ENCODE data around the gene FAM53B.

FAM53B gene

DNA sequence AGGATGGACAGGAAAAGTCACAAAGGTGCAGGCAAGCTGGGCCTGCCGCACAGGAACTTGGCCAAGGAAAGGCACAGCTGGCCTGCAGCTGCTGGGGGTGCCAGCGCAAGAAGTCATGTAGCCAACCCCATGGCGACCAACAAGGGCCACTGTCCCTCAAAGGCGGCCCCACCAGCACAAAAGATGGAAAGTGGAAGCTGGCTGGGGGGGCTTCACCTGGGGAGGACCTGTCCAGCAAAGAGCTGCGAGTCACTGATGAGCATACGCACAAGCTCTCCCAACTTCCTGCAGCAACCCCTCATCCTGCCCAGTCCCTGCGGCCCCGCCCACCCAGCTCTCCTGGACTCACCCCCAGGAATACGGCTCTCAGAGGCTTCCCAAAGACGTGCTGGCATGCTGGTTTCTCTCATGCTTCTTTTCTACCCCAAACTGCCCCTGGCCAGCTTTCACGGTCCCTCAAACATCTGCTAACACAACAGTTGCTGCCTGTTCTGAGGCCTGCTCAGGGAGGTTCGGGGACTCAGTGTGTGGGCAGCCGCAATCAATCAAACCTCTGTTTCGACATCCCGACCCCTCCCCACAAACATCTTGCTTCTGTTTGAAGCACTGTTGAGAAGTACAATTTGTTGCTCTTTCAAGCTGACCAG, 67.6 kb downstream of the FAM53B start:
- DNase-seq, result no peak

DNA sequence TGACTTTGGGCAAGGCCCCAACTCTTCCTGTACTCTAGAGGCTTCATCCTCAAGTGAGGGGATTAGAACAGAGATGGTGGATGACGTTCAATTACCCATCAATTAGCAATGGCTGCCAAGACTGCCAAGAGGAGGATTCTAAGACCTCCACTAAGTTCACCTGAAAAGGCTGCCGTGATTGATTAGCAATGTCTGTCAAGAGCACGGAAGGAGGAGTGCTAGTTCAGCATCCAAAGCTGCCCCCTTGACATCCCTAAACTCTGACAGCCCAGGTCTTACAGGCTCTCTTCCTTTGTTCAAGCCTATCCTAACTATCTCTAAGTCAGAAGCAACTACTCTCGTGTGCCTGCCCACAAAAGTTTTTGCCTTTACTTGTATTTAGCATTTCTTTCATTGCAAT, 68.4 kb downstream of the FAM53B start:
- DNase-seq, result no peak

DNA sequence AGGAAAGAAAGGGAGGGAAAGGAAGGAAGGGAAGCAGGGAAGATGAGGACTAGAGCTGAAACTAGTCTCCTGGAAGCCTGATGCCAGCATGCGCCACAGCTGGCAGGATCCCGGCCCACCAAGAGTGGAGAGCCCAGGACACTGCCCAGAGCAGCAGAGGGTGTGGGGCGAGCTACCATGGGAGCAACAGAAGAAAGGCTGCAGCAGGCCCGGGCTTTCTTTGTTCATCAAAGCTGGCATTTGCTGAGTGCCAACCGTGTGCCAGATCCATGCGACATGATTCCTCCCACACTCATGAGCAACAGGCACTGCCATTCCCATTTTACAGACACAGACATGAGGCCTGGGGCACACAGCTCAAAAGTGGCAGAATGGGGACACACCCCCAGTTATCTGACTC, 68.9 kb downstream of the FAM53B start:
- DNase-seq, result no peak

DNA sequence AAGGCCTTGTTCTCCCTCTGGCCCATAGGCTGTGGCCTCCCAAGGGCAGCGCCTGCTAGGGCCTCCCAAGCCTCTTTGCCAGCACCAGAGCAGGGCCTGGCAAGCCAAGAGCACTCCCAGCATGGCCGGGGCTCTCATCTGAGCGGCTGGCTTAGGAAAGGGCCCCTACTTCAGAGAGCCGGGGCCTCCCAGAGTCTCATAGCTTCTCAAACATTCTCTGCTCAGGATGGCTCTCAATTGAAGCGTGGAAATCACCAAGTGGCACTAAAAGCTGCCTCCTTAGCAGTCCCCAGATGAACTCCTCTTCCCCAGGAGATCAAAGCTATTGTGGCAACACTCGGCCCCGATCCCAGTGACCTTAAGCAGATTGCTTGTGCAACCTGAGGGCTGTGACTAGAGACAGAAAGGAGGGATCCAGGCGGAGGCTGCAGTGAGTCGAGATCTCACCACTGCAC, 69.4 kb downstream of the FAM53B start:
- DNase-seq, result no peak

DNA sequence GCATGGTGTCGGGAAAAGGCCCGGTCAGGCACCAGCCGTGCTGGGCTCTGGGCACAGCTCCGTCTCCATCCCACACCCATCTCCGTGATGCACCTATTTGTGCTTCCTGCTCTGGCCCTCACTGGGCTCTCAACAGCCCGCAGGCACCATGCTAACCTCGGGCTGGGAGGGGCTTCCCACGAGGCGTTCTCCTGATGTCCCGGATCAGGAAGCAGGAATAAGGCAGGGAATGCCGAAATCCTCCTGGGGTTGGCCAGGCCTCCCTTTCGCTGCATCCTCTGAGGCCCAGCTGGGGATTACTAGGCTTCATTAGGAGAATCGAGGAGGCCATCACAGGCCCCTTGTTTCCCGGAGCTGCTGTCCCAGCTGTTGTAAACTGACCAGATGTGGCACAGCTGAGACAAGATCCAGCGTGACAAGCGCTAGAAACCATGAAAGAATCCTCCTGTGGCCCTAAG, 72.0 kb downstream of the FAM53B start:
- no peak for DNase-seq

DNA sequence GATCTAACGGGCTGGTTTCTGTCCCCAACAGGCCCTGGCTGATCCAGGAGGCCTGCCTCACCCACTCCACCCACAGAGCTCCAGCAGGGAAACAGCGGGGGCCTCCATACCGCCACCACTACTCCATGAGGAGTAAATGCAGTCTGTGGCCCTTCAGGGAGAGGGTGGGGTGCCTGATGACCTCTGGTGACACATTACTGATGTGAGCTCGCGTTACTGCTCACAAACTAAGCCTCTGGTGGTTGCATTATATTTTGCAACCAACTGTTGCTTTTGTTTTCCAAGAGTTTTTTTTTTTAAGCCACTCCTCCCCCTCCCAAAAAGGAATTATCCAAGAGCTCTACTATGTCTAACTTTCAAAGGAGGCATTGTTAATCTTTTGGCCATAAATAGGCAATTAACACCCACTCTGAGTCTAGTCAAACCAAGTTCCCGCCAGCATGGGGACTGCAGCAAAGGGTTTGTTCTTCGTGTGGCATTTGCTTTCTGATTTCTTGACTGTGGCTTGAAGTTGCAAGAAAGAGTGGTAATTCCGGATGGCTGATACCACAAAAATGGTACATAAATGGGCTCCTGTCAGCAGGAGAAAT, 72.6 kb downstream of the FAM53B start:
- peak; percentile 36 for DNase-seq

DNA sequence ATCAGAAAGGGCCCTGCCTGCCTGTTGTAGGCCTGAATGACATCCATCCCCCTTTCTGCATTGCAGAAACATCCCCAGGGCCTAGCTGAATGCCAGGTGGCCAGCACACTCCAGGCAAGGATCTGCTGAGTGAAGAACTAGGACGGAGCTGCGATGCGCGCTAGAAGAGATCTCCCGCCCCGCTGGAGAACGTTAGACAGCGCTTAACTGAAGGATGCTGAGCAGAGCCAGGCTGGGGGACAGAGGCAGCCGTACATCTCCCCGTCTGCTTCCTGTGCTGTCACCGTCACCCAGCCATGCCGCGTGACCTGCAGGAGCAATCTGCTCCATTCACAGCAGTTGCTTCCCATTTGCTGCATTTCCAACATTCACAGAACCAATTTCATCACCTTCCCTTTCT, 73.3 kb downstream of the FAM53B start:
- DNase-seq, result no peak

DNA sequence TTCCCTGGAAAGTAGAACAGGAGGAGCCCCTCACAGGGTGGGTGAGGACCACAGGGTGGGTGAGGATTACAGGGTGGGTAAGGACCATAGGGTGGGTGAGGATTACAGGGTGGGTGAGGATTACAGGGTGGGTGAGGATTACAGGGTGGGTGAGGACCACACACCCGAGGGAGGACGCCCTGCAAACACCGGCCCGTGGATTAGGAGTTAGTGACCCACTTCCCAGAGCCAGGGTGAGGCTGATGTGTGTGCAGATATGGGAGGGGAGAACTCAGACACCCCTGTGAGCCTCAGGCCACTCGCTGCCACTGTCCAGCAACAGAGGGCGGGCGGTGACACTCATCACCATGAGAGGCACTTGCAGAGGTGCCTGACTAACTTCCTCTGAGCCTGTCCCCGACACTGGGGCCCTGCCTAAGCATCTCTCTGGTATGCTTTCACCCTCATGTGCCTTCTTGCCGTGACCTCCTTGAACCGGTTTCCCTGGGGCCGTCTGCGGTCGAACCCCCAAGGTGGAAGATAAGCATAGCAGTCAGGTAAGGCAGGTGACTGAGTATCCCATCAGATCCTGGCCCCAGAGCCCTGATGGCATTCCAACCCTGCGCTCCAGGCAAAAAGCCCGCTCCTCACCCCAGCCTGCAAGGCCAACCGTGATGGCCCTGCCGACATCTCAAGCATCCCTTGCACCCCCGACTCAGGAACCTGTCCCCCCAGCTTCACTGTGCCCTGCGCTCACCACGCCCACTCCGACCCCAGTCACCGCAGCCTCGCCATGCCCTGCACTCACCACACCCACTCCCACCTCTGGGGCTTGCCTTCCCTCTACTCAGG, 74.1 kb downstream of the FAM53B start:
- DNase-seq, result no peak

DNA sequence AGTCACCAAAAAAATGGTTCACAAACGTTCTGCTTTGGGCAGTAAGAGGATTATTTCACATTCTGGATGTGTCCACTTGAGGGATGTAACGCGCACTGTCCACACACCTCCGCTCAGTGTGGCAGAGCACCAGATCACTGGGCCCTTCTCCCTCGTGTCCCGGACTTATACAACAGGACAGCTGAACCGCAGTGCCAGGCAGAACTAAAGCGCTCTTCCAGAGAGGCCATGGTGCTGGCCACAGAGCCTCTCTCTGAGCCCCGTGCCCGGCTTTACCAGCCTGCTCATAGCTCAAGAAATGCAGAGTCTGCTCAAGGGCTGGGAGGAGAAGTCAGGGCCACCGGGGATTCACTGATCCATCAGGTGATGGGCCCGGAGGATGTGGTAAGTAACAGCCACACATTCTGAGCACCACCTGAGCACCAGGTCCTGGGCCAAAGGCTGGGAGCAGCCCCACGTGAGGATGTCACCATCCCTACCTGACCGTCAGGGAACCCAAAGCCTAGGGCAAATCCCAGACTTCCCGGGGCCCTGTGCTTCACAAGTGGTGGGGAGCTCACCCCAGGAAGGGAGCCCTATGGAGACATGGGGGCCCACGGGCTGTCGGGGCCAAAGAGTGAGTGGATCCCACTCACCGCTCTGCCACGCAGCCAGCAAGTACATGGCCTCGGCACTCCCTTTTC, 74.9 kb downstream of the FAM53B start:
- DNase-seq, result no peak

DNA sequence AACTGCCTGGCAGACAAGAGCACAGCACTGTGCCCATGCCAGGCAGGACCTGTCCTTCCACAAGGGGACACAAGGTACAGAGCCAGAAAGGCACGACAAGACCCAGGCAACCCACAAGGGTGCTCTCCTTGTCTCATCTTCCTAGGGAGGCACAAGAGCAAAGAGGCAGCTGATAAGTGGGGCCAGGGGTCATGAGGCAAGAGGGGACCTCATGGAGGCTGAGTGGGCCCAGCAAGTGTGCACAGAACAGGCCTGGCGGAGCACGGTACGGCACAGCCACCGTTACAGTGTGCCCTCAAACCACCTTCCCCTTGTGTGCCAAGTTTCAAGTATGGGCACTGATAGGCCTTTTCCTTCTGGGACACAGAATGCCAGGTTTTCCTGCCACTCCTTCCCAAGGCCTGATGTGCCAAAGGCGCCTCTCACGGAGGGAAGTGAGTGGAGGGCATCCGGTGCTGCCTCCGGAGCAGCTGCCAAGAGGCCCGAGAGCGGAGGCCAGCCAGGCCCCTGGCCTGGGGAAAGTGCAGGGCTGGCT, 75.6 kb downstream of the FAM53B start:
- no peak for DNase-seq

DNA sequence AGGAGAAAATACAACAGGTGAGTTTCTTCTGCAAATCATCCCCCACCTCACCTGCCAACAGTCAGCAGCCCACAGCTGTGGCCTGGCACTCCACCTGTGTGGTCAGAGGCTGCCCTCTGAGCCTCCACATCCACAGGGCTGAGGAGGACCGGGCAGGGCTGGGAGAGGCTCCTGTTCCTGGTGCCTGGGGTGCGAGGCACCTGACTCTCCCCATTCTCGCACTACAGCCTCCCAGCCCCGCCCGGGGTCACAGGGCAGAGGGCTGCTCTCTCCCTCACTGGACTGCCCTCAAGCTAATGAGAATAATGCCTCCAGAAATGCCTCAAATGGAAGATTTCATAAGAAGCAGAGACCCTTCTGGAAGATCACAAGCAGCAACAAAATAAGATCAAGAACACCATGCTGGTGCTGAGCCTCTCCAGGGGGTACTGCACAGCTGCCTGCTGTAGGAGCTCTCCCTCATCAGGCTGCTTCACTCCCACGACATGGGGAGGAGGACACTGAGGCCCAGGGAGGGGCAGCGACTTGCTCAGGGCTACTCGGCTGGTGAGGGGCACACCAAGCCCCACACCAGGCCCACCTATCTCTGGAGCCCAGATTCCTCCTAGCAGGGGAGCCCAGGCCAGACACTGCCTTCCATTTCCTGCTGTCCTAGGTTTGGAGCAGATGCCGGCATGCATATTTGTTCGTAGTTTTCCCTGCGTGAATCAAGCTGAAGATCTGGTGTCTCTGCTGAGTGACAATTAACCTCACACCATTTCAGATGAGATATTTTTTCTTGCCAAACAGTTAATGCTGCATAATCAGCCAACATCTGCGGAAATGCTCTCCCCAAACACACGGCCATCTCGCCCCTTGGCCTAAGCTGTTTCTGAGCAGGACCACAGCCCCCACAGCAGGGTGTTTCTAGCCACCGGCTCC, 76.5 kb downstream of the FAM53B start:
- DNase-seq, result no peak

DNA sequence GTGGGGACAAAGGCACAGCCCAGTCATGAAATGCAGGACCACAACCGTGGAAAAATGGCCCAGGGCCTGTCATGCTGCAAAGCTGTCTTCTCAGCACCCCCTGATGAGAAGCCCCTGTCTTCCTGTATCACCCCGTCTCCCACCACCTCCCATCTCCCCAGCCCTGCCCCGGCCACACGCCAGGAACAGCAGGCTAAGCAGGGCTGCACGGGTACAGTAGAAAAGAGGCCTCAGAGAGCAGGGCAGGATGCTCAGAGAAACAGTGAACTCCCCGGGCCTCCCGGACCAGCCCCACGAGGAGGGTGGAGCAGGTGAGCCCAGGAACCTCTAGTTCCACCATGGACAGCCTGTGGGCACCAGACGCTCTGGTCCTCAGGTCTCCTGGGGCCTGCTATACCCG, 77.7 kb downstream of the FAM53B start:
- no peak for DNase-seq

DNA sequence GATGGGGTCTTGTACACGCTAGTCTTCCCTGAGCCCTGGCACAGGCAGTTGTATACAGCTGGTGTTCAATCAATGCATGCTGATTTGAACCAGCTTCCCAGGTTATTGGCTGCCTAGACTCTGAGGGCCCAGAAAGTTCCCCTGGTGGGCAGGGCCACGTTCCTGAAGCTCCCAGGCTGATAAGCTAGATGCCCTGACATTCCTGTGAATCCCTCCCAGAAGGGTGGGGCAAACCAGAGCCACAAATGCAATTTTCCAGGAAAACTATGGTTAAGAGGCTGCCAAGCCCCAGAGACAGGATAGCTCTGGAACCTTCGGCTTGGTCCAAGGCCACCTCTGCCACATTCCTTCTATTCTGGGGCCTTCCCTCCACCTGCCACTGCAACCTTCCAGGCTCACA, 78.2 kb downstream of the FAM53B start:
- DNase-seq, result no peak

DNA sequence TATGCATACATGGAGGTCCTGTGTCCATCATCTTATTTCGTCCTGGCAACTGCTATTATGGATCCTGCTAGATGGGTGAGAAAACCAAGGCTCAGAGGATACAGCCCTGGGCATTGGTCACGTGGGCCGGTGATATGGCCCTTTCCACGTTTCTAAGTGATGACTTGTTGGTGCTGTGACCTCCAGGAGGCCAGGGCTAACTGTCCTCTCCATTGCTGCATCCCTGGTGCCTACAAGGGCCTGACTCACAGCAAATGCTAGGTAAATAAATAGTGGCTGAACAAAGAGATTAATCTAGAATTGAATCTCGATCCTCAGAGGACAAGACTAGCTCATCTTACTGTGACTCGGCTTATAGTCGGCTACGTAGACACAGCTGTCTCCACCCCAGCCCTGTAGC, 78.6 kb downstream of the FAM53B start:
- no peak for DNase-seq

DNA sequence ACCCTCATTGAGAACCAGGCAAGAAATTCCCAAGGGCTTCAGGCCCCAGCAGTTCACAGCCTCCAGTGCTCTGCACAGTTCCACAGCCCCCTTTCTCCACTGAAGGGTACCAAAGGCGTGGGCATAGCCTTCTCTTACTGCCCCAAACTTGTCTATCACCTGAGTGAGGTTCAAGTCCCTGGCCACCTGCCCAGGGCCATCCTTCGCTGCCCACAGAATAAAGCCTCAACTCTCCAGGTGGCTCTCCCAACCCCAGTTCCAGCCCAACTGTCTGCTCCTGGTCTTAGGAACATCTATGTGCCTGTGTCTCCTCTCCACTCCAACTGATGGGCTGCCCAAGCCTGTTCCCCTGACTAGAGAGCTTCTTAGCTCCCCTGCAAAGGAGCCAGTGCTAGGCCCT, 79.1 kb downstream of the FAM53B start:
- DNase-seq, result peak; percentile 14

DNA sequence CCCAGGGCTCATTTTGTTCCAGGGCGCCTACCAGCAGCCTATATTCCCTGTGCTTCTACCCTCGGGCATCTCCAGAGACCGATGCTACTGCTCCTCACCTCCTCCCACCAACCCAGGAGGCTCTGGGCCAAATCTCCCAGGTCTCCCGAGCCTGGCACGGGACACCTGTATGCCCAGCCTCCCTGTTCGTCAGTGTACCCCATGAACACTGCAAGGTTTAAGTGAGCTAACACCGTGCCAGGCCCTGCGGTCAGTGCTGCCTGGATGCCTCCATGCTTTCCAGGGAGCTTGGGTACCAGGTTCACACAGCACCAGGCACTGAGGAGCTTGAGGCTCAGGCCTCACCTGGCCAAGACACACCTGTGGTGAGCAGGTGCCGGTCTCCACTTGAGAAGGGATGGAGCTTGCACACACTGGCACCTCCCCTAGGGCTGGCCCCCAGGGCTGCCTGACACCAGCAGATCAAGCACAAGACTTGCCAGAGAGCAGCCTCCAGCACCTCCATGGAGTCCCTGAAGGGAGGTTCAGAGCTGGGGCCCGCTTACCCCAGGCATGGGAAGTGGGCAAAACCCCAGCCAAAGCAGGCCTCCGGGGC, 80.3 kb downstream of the FAM53B start:
- peak; percentile 62 for DNase-seq

DNA sequence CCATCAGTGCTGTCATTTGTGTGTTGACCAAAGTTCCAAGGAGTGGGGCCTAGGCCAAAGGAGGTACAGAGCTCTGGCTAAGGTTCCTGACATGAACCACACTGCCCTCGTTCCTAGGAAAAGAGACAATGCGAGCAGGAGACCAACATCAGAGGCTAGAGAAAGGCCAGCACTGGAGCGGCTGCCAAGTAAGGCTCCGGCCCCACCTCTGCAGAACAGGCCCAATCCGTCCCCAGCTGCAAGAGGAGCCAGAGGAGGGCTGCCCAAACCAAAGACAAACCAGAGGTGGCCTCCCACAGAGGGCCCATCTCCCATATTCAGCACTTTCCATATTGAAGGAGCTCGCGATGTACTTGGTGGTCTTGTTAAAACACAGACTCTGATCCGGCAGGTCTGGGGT, 81.0 kb downstream of the FAM53B start:
- no peak for DNase-seq

DNA sequence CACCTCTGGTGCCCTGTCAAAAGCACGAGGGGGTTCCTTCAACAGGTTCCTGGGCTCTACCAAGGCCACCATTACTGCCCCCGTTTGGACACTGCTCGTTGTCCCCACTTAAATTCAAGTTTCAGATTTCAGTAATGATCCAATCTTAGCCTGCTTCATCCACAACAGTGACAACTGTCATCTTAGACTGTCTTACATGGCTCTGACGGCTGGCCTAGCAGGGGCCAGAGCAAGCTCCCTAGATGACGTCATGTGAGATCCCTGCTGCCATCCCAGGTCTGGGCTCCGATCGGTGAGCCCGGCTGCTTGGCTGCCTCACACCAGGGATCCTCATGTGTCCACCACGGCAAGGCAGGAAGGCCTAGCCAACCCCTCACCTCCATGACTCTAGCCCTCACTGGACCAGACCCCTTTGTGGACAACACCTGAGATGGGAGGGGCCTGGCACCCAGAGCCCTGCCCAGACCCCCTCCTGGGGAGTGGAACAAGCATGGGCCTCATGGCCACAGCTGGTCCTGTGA, 82.5 kb downstream of the FAM53B start:
- no peak for DNase-seq

DNA sequence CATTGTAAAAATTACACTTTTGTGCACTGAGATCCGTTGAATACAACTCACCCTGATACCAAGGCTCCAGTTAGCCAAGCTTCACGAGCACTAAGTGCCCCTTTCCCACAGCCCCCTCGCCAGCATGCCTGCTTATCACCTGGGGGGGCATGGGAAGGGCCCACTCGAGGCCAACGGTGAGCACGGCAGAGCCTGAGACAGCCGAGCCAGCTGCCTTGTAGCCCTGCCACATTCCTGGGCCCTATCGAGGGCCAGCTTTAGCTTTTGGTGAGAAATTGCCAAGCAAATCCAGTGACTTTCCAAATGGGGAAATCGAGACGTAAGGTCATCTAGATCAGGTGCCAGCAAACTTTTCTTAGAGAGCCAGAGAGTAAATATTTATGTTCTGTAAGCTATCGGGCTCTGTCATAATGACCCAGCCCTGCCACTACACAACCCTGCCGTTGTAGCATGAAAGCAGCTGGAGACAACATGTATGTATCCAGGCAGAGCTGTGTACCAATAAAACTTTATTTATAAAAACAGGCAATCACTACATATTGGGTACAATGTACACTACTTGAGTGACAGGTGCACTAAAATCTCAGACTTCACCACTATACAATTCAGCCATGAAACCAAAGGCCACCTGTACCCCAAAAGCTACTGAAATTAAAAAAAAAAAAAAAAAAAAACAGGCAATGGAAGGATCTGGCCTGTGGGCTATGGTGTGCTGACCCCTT, 83.6 kb downstream of the FAM53B start:
- DNase-seq, result no peak

DNA sequence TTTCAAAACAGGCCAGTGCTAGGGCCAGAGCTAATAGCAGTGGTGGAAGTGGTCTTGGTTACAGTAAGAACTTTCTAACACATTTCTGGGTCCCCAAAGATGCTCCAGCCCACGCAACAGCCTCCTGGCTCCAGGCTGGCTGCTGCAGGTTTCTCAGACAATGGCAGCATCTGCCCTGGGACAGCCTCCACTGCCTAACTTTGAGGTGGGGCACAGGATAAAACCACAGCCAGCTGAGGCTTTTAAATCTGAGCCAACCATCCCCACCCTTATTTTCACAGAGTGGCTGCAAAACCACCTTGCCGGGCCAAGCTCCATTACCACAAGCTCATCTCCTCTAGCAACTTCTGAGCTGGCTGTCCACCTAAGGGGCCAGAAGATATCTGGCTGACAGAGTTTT, 84.8 kb downstream of the FAM53B start:
- DNase-seq, result no peak
